Measurements from ENCODE around the gene ZYG11A.

GRCh38 chr1:52943876-52944416, 101.4 kb downstream of the ZYG11A start:
- TF ChIP-seq, protein P1, sequence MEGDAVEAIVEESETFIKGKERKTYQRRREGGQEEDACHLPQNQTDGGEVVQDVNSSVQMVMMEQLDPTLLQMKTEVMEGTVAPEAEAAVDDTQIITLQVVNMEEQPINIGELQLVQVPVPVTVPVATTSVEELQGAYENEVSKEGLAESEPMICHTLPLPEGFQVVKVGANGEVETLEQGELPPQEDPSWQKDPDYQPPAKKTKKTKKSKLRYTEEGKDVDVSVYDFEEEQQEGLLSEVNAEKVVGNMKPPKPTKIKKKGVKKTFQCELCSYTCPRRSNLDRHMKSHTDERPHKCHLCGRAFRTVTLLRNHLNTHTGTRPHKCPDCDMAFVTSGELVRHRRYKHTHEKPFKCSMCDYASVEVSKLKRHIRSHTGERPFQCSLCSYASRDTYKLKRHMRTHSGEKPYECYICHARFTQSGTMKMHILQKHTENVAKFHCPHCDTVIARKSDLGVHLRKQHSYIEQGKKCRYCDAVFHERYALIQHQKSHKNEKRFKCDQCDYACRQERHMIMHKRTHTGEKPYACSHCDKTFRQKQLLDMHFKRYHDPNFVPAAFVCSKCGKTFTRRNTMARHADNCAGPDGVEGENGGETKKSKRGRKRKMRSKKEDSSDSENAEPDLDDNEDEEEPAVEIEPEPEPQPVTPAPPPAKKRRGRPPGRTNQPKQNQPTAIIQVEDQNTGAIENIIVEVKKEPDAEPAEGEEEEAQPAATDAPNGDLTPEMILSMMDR (IDR thresholded peaks at IDR 0.05): no peak
- no peak for TF ChIP-seq POLR2A (IDR thresholded peaks at IDR 0.05)
